Body of pancreas (tissue), 4 donors: ENCODE results near the gene SLC7A1. TPM values are rescaled to one million over a fixed set of nuclear protein-coding genes. Genes with fewer than 3 reads are reported as not detected.

Experiments
- ATAC-seq: fragments of 150-250 bp; one replicate; pipeline ENCODE4 v1.9.1; 2016
- DNase-seq, 4 donors: peaks; one replicate each; pipeline ENCODE4 v3.0.0-alpha.2; 2019
- H3K27ac ChIP-seq, 4 donors: fragments of 200-600 bp; sonication (generic); 1 replicate in 3 of 4; 2 replicates in 1 of 4; pipeline versions ENCODE4 v1.5.1 to v1.6.1; 2016 to 2019; ENCODE audit warnings: mild to moderate bottlenecking in 1 of 4, mixed read lengths in 1 of 4, moderate library complexity in 1 of 4
- H3K27me3 ChIP-seq, 2 donors: fragments of 200-600 bp; sonication (generic); one replicate each; pipeline ENCODE4 v1.6.0; 2016; ENCODE audit warnings: mild to moderate bottlenecking in 1 of 2
- H3K36me3 ChIP-seq, 2 donors: fragments of 200-600 bp; sonication (generic); replicated peaks in 1 of 2; 2 replicates each; pipeline ENCODE4 v1.5.1; 2016; ENCODE audit warnings: low read depth in 2 of 2; ENCODE audit not compliant: insufficient read depth in 1 of 2
- H3K4me1 ChIP-seq: fragments of 200-600 bp; sonication (generic); one replicate; pipeline ENCODE4 v1.6.0; 2016
- H3K4me3 ChIP-seq, 2 donors: fragments of 200-600 bp; sonication (generic); 1 replicate in 1 of 2; 2 replicates in 1 of 2; pipeline ENCODE4 v1.5.1; 2016 to 2019
- H3K9me3 ChIP-seq, 3 donors: fragments of 200-600 bp; sonication (generic); 1 replicate in 2 of 3; 2 replicates in 1 of 3; pipeline ENCODE4 v1.5.1; 2016
- CTCF ChIP-seq, 7 experiments: fragments of 450-650 bp in 4 of 7; fragments of 200-600 bp in 3 of 7; sonication (generic) in 3 of 7; IDR thresholded peaks; one replicate each; pipeline ENCODE4 v1.5.1; 2016 to 2019; ENCODE audit warnings: antibody characterized with exemption in 7 of 7
- POLR2A ChIP-seq, 3 donors: fragments of 450-650 bp; IDR thresholded peaks; one replicate each; pipeline ENCODE4 v1.6.1; 2016; ENCODE audit warnings: antibody characterized with exemption in 3 of 3, mild to moderate bottlenecking in 2 of 3
- WGBS, 2 donors: methylation state at CpG; one replicate each; pipeline ENCODE4 v1.1.5; 2017; 5-methylcytosine and 5-hydroxymethylcytosine counted together
- intact Hi-C: fragments of 100-400 bp; cut with DNase I; formaldehyde crosslinking; loops from one replicate; pipeline ENCODE4 v1.15.1; 2023
- total RNA-seq, 2 donors: library from RNA; depleted of rRNA; stranded (reverse); fragments of >200 nt; gene quantifications; one replicate each; pipeline ENCODE4 v1.1.0, GENCODE V29; 2016

The SLC7A1 gene
- total RNA-seq, 2 donors from 2014 or later: 15.3 to 30.3 TPM

GRCh38 chr13:29582171-29582570, 13.3 kb downstream of the SLC7A1 start:
- no peaks in the 10 kb centered on the region for H3K36me3 ChIP-seq
- intact Hi-C loops: loop anchor here (10.0 kb wide), 1 partner anchor 77 kb away; no protein-coding TSS in a partner anchor
- no peak overlapping the region for H3K27ac ChIP-seq
- H3K27me3 ChIP-seq: no peaks in the 10 kb centered on the region
- no peaks in the 10 kb centered on the region for H3K9me3 ChIP-seq
- H3K4me1 ChIP-seq: peaks cover 63% of the 10 kb centered on the region
- peak in 3 of 4 donors; percentile 34 to 64 (median 37) for DNase-seq
- H3K4me3 ChIP-seq: no peak overlapping the region
- peak; percentile 25 for ATAC-seq
- 43 to 53% methylated on average over 9 to 10 of the region's 10 CpGs for WGBS, 2 donors
- TF ChIP-seq CTCF (IDR thresholded peaks at IDR 0.05) (no peak), POLR2A (IDR thresholded peaks at IDR 0.05) (no peak)

- no peak overlapping the region for H3K27ac ChIP-seq
- H3K27me3 ChIP-seq: no peaks in the 10 kb centered on the region
- no peak overlapping the region for H3K4me3 ChIP-seq
- TF ChIP-seq CTCF (IDR thresholded peaks at IDR 0.05) (no peak), POLR2A (IDR thresholded peaks at IDR 0.05) (no peak)
- peaks cover 63% of the 10 kb centered on the region for H3K4me1 ChIP-seq
- no peaks in the 10 kb centered on the region for H3K9me3 ChIP-seq
- DNase-seq: no peak
- 74 to 75% methylated on average over 7 of the region's 7 CpGs for WGBS, 2 donors
- no peak for ATAC-seq
- intact Hi-C loops: loop anchor here (10.0 kb wide), 1 partner anchor 77 kb away; no protein-coding TSS in a partner anchor
- H3K36me3 ChIP-seq: no peaks in the 10 kb centered on the region
These were observed 13.8 kb downstream of the SLC7A1 start for GRCh38 chr13:29581666-29582065.

- WGBS, 2 donors: 85 to 91% methylated on average over 8 of the region's 8 CpGs
These were observed 16.4 kb downstream of the SLC7A1 start for GRCh38 chr13:29579094-29579493.

GRCh38 chr13:29578300-29579085, 17.0 kb downstream of the SLC7A1 start:
- peak overlapping the region in 3 of 4 donors; percentile 7 to 56 (median 46) for H3K27ac ChIP-seq
- ATAC-seq: peak; percentile 27

More at GRCh38 chr13:29579094-29579493, 16.4 kb downstream of the SLC7A1 start:
- TF ChIP-seq POLR2A (IDR thresholded peaks at IDR 0.05): no peak
- no peak for TF ChIP-seq CTCF (IDR thresholded peaks at IDR 0.05)
- H3K27me3 ChIP-seq: no peaks in the 10 kb centered on the region
- ATAC-seq (no peak), DNase-seq (no peak)
- H3K9me3 ChIP-seq: no peaks in the 10 kb centered on the region
- no peaks in the 10 kb centered on the region for H3K36me3 ChIP-seq
- intact Hi-C loops: no loop called here
- H3K4me1 ChIP-seq: peaks cover 82% of the 10 kb centered on the region
- H3K4me3 ChIP-seq: no peak overlapping the region
- peak overlapping the region in 2 of 4 donors; percentile 7 to 56 for H3K27ac ChIP-seq

More at GRCh38 chr13:29578300-29579085, 17.0 kb downstream of the SLC7A1 start:
- no peaks in the 10 kb centered on the region for H3K9me3 ChIP-seq
- intact Hi-C loops: no loop called here
- DNase-seq: peak in 1 of 4 donors; percentile 24
- peaks cover 85% of the 10 kb centered on the region for H3K4me1 ChIP-seq
- WGBS, 2 donors: 41 to 45% methylated on average over 13 to 18 of the region's 18 CpGs
- TF ChIP-seq POLR2A (IDR thresholded peaks at IDR 0.05) (no peak), CTCF (IDR thresholded peaks at IDR 0.05) (no peak)
- no peaks in the 10 kb centered on the region for H3K27me3 ChIP-seq
- H3K36me3 ChIP-seq: no peaks in the 10 kb centered on the region
- no peak overlapping the region for H3K4me3 ChIP-seq
